T47D (cell line): ENCODE results near the gene FAM131A.

Experiments used
- DNase-seq, 2 experiments: peaks; one replicate each; pipeline versions ENCODE4 v3.0.0 to v3.0.0-alpha.2; 2011 to 2012; ENCODE audit warnings: low read depth in 1 of 2, low spot score in 1 of 2
- JUND ChIP-seq: IDR thresholded peaks from 2 replicates; pipeline ENCODE4 v1.6.1; 2012; ENCODE audit warnings: low read depth
- in situ Hi-C: cut with HindIII; loops from 2 replicates; pipeline ENCODE4 v1.10.0; 2016; ENCODE audit warnings: low sequenced_read_pairs, low pct_unique_long_range_greater_than_20kb

Gene FAM131A

DNA sequence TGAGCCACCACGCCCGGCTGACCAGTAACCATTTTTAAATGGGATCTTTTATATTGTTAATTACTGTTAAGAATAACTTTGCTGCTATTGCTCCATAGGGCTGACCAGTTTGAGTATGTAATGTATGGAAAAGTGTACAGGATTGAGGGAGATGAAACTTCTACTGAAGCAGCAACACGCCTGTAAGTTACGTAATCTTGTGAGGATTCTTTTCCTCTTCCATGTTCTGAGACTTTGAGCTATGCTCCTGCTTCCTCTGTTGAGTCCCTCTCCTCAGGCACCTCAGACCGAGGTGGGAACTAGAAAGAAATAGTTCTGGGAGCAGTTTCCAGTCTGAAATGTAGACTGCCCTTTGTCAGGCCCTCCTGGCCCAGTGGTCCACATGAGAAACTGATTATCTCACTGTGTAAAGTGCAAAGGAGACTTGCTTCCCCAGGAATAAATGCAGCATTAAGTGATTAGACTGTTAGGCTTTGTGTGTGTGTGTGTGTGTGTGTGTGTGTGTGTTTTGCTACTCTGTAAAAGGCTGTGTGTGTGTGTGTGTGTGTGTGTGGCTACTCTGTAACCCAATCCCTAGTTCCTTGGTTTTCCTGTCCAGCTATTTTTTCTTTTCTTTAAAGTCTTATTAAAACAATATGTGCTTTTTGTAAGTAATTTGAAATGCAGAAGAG is 29.4 kb downstream of the FAM131A start:
- TF ChIP-seq JUND: no peak
- in situ Hi-C loops: no loop called here
- peak in 1 of 2 experiments; percentile 52 for DNase-seq

DNA sequence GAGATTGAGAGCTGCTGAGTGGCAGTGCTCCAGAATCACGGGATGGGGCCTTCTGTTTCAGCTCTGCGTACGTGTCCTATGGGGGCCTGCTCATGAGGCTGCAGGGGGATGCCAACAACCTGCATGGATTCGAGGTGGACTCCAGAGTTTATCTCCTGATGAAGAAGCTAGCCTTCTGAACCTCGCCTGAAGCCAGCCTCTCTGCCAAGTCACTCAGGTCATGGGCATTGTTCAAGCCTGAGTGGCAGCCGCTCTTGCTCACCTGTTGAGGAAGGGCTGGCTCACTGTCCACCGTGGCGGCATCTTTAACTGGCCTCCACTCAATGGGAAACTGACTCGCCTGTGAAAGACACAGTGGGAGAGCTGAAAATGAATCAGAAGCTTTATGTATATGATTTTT is 30.7 kb downstream of the FAM131A start:
- TF ChIP-seq JUND: no peak
- in situ Hi-C loops: no loop called here
- DNase-seq: no peak

DNA sequence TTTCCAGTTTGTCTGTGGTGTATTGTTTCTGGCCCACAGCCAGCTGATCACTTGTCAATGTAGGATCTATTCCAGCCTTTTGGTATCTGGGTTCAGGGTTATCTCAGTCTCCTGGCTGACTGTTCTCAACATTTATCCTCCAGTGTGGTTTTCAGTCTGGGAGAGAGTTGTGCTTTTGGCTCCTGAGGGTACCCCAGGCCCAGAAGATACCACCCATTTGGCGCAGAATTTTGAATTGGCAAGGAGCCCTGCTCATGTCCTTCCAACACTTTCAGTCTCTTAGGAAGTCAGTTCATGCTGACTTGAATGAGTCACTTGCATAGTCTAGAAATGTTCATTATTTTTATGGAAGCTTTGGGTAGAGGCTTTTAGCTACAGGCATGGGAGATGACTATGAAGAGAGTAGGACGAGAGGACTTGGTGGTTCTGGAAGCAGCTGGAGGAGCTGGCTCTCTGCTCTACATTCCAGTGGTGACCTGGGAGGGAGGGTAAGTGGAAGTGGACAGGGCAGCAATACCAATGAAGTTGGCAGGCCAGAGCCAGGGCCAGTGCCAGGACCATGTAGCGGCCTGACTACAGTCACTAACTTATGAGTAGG is 31.3 kb downstream of the FAM131A start:
- TF ChIP-seq JUND: no peak
- no peak for DNase-seq
- in situ Hi-C loops: no loop called here

DNA sequence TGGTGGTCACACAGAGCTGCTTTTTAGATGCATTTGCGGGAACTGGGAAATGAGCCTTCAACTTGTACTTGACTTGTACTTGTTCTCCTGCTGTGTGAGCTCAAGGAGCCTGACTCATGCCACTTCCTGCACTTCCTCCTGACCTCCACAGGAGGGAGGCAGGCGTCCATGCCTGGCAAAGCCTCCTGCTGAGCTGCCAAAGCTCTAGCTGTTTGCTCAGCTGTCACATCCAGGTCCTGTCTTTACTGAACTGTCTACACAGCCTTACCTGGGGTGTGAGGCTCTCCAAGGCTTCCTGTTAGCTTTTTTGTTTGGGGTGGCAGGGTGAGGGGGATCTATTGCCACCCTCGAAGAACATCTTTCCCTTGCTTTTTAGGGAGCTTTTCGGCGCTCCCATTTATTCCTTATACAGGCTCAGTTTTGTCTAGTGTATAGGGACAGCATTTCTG is 34.2 kb downstream of the FAM131A start:
- peak; percentile 98 for DNase-seq
- no peak for TF ChIP-seq JUND
- in situ Hi-C loops: no loop called here

DNA sequence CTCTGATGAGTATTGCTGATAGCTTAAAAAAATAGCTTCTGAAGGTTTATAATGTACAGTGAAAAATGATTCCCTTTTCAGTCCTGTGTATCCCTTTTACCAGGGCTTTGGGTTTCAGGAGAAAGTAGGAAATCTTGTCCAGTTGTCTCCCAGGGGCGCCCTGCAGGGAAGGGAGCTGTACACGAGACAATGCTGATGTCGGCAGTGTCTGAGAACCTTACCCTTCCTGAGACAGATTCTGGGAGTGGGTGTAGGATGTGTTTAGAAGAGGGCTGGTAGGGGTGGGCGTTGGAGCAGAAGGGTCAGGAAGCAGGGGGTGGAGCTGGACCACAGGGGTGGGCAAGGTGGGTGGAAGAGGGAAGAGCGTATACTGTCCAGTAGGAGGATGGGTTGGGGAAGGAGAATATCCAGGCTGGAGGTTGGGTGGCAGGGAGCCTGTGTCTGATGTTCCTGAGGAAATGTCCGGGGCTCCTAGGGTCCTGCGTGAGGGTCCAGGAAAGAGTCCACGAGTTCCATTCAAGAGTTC is 35.0 kb downstream of the FAM131A start:
- TF ChIP-seq JUND: no peak
- in situ Hi-C loops: no loop called here
- DNase-seq: no peak

DNA sequence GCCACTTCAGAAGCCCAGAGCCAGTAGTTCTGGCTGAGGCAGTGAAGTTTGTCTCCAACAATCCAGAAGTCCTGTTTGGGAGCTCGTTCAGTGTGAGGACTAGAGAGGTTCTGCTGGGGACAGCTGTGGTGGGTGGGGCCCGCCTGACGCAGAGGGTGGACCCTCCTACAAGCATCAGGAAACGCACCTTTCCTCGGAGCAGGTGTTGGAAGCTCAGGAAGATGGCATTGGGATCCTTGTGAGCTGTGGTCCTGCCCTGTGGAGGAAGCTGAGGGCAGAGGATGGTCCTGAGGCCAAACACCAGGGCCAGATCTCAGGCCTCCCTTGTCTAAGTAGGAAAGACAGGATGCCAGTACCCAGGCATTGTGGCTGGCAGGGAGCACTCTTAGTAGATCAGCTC is 35.5 kb downstream of the FAM131A start:
- in situ Hi-C loops: no loop called here
- no peak for DNase-seq
- TF ChIP-seq JUND: no peak

DNA sequence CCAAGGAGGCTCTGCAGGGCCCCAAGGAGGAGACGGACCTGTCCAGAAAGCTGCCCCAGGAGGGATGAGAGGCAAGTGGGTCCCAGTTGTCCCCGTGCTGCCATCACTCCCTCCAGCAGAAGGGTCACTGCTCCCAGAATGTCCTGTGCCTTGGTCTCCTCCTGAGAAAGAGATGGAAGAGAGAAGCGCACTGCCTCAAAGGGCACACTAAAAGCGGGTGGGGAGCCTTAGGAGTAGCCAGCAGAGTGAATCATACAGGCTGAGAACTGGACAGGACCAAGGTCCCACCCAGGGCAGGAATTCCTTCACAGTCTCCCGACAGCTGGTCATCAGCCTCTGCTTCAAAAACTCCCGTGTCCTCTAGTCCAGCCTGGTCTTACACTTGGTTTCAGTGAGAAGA is 36.0 kb downstream of the FAM131A start:
- in situ Hi-C loops: no loop called here
- TF ChIP-seq JUND: no peak
- DNase-seq: no peak

DNA sequence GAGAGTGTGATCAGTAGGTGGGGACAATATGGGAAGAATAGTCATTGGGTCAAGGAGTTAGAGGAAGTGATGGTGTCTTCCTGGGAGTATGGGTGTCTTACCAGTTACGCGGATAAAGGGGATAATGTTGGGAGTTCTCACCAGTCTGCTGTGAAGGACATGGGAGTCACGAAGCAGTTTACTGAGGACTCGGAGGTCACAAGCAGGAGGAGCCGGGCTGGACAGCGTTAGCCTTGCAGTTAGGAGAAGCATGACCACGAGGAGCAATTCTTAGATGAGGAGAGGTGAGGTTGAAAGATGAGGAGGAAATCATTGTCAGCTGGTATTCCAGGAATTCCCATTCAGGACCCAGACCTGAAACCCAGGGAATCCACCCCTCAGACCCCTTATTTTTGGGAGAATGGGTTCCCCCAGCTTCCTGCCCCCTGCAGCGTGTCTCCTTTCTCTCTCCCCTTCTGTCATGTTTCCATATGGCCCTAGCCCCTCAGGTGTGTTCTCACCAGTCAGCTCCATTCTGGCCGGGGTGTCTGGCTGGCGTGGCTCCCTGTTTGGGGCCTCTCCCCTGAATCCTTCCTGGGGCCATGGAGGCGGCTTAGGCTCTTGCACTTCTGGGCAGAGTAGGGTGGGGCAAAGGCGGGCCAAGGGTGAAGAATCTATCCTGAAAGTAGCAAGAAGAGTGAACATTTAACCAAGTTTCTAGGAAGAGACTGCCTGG is 38.5 kb downstream of the FAM131A start:
- TF ChIP-seq JUND: no peak
- in situ Hi-C loops: no loop called here
- no peak for DNase-seq

DNA sequence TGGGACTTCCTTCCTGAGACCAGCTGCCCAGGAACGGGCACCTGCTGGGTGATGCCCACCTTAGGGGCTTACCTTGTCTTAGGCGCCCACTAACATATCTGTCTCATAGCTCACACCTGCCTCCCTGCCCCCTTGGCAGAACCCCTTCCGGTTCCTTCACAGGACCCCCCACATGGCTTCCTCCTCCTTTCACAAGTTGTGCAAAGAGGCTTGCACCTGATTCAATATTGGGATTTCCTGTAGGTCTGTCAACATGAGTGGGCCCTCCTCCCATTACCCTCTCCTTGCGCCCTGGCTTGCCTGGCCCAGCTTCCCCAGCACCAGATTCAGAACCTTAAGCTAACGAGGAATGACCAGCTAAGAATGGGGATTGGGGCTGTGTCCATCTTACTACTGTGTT is 40.0 kb downstream of the FAM131A start:
- no peak for TF ChIP-seq JUND
- DNase-seq: no peak
- in situ Hi-C loops: no loop called here

DNA sequence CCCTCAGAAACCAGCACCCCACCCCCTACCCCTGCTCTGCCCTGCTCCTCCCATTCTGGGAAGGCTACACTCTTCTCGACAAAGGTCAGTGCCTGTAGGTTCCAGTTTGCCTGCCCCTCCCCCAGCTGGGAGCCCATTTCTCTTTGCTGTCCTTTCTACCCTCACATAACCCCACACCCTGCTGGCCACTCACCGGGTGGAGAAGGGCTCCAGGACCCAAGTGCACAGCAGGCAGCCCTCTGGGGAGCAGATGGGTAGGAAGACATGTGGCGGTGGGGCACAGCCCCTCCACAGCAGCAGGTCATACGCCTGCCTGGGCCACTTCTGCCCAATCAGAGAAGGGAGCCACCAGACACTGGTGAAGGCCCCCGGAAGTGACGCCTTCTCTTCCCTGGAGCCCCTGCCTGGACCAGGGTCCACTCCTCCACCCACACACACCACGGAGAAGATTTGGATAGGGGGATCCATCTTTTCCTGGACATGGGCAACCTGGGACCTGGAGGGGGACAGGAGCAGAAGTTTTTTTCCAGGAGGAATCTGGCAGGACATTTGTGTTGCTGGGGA is 40.6 kb downstream of the FAM131A start, which contains the start of gene THPO:
Gene THPO, minus strand, starts transcription at position 326 of the 564 bp plus-strand sequence. CDS start 1,948 bp downstream, outside the sequence.
- peak in 1 of 2 experiments; percentile 39 for DNase-seq
- in situ Hi-C loops: no loop called here
- no peak for TF ChIP-seq JUND

DNA sequence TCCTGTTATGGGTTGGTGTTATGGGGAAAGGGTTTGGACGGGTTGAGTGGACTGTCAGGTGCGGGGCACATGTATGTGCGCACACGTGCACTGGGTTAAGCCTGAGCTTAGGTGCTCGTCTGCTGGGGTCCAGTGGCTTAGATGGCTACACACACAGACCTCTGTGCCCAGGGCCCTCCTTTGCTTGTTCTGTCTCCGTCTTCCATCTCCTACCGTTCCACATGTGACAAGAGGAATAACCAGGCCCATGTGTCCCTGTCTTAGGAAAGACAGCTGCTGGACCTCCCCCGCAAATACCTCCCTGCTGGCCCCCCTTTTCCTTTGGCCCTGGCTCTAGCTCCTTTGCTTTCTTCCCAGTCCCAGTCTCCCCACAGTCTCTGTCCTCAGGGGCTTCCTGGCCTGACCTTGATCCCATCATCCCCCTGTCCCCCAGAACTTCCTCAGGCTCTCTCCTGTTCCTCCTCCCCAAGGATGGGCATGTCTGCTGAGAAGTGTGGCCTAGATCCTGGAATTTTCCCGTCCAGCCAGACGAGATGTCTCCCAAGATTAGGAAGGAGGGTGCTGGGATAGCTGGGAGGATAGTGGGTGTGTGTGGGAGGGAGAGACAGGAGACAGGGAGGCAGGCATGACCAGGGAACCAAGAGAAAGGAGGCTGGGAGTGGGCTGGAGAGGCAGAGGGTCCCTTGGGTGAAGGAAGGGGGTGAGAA is 41.4 kb downstream of the FAM131A start:
- in situ Hi-C loops: no loop called here
- TF ChIP-seq JUND: no peak

More for the DNA sequence above, 41.4 kb downstream of the FAM131A start:
- DNase-seq: peak in 1 of 2 experiments; percentile 57
